NCI-H2081 (cell line): ENCODE measurements around the gene KIF26B.

ENCODE experiments used
- DNase-seq, 2 experiments: peaks; one replicate each; lab custom pipeline; 2025; lab: John Stamatoyannopoulos, UW

KIF26B gene

DNA sequence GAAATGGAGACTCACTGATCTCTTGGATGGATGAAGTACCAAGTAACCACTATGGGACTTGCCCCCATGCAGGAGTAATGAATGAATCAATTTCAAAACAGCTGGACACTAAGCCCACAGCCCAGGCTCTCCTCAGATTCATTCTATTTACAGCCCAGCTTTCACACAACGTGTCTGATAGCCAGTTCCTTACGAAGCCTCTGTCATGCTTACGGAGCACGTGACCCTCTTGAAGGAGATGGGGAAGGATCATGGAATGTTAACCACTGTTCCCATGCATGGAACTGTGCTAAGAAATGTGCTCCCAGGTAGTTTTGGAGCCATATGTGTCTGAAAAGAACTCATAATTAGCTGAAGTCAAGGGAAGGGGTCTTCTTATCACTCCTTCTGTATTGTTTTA, 124.1 kb downstream of the KIF26B start:
- no peak for DNase-seq

DNA sequence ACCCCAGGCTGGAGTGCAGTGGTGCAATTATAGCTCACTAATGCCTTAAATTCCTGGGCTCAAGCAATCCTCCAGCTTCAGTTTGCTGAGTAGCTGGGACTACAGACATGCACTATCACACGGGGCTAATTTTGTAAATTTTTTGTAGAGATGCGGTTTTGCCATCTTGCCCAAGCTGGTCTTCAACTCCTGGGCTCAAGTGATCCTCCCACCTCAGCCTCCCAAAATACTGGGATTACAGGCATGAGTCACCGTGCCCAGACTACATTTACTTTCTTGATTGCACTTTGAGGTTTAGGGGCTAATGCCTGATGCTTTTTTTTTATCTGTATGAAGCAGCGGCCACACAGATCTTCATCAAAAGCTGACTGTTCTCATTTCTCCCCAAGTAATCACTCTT, 124.6 kb downstream of the KIF26B start:
- DNase-seq: no peak

DNA sequence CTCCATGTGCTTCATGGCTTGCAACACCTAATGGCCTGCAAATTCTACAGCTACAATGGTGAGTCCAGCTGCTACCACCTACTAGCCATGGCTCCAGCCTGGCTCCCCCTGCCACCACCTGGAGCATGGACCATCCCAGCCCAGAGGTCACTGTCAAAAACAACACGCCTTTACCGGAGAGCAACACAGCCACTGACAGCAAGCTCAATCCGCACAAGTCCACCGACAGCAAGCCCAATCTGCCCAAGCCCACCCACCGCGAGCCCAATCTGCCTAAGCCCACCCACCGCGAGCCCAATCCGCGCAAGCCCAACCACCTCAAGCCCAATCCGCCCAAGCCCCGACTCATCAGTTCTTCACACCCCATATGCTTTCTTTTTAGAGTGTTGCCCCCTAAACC, 128.2 kb downstream of the KIF26B start:
- DNase-seq: no peak

DNA sequence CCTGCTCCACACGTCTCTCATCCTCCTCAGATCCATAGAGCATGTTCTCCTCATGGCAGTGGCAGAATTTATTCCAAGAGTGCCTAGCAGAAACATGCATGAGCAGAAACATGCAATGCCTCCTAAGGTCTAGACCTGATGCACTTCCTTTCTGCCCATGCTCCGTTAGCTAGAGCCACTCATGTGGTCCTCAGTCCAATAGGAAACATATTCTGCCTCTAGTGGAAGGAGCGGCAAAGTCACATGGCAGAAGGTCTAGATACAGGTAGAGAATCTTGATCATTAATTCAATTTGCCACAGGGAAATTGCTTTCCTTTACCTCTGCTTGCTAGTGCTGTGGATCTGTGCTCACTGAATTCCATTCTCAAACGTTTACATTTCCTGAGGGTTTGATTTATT, 130.4 kb downstream of the KIF26B start:
- no peak for DNase-seq

DNA sequence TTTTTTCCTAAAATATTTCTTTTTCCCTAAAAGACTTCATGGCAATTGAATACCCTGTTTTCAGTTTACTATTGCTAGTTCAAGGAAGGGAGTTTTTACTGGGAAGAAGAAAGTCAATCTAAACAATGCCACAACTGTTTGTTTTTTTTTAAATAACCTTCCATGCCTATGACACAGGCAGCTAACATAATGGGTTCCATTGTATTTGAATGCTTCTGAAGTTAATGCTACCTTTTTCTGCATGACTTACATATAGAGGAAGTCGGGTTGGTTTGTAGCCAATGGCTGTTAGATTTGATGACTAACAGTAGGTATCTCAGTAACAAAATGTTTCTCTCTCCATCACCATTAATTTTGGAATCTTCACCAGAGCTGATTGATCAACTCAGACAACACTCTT, 134.0 kb downstream of the KIF26B start:
- DNase-seq: no peak

DNA sequence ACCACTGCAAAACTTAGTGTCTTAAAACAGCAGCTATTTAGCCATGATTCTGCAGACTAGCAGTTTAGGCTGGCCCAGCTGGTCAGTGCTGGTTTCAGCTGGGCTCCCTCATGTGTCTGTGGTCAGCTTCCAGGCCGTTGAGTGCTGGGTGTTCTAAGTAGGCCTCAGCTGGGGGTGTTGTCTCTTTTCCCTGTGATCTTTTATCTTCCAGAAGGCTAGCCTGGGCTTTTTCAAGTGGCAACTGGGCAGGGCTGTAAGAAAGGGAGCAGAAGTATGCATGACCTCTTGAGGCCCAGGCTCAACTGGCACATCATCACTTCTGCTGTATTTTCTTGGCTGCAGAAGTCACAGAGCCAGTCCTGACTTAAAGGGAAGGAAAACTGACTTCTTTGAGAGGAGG, 136.1 kb downstream of the KIF26B start:
- no peak for DNase-seq

DNA sequence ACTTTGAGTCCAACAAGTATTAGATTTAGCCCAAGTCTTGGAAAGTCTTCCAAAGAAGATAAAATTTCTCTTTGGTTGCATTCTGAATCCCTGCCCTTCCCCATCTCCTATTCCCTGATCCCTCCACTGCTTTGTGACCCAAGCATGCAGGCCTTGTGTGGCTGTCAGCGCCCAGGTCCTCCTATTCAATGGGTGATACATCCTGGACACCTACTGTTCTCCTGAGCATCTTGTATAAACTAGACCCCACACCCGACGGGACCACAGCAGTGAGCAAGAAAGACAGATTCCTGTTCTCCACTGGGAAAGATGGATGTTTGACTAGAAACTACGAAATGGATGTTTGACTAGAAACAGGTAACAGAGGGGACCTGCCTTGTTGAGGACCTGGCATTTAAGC, 136.6 kb downstream of the KIF26B start:
- DNase-seq: no peak

DNA sequence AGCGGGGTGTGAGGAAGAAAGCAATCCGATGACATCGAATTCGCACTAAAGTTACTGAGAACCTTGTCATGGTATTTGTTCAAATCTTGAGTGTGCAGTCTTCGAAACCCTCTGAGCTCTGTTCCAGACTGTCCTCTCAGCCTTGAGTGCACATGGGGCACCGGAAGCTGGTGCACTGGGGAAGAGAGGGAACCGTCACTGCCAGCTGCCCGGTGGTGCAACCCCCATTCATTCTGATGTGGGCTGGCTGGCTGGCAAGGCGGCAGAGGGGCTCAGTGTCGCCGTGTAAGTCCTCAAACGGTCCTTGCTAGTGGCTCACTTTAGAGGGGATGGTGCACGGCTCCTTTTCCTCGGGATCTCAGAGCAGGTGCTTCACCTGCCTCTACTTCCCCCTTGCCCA, 137.4 kb downstream of the KIF26B start:
- no peak for DNase-seq

DNA sequence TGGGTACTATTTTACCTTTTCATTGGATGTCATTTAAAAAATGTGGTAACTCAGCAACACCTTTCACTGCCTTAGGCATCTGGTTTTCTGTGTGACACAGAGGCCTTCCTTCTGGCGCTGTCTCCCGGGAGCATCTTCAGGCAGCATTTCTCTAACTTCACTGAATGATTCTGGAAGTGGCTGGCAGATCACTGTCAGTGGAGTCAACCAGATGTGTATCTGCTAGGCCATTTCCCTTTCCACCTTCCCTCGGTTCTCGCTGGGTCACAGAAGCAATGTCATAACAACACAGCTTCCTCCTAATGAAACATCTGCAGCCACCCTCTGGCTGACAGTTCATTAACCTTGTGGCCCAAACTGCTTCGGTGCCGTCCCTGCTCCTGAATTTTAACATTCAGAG, 137.8 kb downstream of the KIF26B start:
- no peak for DNase-seq

DNA sequence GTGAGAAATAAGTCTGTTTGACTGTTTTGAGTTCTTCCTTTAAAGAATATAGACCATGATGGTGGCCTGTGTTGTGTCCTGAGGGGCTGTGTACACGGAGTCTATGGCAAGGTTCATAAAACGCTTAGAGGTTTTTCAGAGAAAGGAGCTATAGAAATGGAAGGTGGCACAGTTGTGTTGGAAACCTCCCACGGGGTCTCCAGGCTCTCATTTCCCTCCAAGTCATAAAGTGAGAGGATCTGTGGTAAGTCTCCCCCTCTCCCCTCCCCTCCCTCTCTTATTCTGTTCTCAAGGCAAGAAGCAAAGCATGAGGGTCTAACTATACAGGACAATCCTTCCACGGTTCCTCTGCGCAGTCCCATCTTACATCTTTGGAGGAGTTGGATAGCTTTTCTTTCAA, 139.2 kb downstream of the KIF26B start:
- no peak for DNase-seq

DNA sequence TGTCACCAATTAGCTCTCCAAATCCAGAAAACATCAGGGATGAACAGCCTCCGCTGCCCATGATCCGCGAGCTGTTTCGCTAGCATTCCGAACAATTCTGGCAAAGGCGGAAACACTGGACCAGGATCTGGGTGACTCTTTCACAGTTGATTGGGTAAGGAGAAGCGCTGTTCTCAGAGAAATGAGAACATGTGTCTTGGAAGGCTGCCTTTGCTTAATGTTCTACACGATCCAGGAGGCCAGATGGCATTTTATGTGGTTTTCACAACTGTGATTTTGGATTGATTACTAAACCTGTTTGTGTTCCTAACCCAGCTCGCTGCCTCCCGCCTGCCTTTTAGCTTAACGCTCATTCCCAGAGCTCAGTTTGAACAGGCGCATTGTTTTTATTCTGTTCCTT, 144.0 kb downstream of the KIF26B start:
- DNase-seq: peak in 1 of 2 experiments; percentile 9

DNA sequence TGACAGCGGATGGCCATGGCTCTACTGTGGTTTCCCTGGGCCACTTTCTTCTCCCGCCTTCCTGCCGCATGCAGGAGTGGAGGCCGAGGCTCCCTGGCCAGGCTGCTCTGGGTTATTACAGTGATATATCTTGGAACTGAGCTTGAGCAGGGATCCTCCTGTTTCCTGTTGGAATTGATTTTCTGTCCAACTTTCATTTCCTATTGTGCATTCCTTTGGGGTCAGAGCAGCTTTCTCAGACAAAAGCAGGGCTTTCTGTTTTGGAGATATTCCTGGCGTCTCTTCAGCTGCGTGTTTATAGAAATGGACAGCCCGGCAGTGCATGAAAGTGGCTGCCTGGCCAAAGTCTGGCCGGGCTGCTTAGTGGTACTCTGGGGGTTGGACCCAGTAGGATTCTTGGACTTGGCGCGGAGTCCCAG, 146.4 kb downstream of the KIF26B start:
- no peak for DNase-seq

DNA sequence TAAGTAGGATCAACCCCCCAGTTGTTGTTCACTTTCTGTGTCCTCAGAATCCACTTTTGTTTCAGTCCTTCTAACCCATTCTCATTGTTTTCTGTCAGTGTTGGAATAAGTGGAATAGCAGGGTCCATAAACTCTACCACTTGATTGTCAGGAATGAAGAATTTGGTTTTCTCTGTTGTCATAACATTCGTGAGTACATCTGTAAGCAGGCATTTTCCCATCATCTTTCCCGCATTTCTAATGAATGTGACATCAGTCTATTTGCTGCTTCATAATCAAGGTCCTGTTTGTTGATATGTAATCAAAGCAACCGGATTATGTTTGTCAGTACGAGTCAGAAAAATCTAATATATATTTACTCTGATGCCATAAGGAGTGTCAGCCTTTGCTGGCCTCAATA, 147.1 kb downstream of the KIF26B start:
- no peak for DNase-seq

DNA sequence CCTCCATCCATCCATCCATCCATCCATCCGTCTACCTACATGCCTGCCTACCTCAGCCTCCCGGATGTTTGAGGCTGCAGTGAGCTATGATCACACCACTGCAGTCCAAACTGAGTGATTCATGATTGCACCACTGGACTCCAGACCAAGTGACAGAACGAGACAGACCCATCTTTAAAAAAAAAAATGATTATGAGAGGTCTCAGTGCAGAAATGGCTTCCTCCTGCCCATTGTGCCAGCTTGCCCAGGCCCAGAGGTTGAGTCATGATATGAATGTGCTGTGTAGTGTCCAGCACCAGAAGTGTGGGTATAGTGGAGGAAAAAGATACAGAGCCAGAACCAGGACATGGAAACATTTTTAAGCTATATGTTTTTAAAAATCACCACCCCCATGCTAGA, 149.9 kb downstream of the KIF26B start:
- no peak for DNase-seq

DNA sequence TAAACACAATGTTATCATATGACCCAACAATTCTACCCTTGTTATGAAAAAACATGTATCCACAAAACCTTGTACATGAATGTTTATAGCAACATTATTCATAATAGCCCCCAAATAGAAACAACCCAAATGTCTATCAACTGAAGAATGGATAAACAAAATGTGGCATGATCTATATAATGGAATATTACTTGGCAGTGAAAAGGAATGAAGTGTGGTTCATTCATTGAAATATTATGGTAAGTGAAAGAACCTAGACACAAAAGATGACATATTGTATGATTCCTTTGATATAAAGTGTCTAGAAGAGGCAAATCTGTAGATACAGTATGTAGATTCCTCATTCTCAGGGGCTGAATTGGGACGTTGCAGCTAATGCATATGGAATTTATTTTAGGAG, 151.2 kb downstream of the KIF26B start:
- DNase-seq: no peak

DNA sequence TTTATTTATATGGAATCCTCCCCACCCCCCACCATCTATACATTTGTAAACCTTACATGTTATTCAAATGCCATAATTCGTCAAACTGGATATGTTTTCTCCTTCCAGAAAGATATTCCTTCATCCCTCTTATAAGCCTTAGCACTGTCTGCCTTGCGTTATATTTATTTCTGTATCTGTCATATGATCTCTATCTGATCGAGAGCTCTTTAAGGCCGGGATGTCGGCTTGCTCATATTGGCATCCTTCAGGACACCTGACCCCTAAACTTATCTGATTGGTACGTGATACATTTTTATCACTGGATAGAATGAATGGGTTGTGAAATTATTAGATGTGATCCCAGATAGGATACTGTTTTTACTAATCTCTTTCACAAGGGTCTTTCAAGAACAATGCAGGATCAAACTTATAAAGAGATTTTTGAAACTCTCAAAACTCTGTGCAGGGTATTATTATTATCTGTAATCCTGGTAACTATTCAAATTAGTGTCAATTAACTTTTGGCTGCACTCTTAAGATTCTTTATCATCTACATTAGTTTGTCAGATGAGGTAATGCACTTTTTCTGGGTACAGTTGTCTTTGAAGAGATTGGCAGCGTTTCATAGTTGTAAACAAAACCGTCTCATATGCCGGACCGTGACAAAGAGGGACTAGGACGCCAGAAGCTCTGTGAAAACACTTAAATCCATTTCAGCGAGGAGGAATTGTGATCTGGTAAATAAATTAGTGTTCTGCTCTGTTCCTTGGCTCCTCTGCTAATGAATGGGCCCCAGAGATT, 152.0 kb downstream of the KIF26B start:
- DNase-seq: peak in 1 of 2 experiments; percentile 31

DNA sequence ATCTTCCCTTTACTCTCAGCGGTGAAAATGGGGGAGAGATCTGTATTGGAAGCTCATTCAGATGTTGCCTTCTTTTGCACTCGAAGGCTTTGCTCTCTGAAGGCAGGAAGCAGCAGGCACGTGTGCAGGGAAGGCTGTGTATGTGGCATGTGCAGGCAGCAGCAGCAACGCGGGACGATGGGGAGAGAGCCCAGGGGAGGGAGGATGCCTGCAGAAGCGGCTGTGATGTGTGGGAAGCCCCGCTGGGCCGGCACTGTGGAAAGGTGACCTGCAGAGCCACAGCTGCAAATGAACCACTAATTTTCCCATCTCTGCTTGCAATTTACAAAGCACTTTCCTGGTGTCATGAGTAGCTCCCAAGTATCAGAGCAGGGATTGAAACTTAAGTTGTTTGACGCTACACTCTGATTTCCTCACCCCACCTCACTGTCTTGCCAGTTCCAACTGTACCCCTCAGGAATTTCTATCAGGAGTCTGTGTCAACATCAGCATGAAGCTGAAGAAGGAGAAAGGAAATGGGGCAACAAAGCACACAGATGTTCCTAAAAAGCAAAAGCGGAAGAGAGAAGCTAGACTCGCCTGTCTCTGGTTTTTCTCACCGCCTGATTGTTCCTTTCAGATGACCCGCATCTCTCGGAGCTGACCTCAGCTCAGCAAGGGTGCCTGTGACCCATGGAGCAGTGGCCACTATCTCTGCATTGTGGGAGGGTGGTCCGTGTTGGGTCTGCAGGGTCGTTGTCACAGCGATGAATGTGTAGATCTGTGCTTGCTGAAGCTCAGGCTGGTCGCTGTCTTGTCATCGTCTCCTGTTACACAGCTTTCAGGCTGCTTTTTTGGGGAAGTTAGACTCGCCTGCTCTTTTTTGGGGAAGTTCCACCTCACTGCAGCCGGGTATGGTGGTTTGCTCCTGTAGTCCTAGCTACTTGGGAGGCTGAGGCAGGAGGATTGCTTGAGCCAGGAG, 156.1 kb downstream of the KIF26B start:
- peak in 1 of 2 experiments; percentile 10 for DNase-seq

DNA sequence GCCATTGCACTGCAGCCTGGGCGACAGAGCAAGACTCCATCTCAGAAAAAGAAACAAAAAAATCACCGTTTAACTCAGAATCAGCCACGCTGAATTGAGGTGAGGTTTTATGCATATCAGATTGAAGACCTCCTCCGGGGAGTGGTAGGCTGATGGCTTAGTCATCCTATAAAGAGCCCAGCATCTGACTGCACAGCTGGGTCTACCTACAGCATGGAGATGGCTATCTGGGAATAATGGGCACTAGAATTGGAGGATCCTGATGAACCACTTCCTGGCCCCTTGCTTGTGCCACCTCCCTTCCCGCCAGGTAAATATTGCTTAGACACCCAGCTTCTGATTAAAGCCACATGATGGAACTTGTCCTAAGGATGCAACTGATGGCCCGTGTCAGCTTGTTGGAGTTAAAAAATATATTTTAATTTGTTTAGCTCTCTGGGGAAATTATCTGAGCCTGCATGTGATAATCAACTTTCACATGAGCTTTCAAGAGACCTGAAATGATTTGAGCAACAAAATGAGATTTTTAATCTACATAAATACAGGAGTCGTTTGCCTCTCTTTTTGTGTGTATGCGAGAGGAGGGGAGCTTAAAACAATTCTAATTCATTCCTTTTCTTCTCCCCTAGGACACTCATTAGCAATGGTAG, 157.2 kb downstream of the KIF26B start:
- no peak for DNase-seq

DNA sequence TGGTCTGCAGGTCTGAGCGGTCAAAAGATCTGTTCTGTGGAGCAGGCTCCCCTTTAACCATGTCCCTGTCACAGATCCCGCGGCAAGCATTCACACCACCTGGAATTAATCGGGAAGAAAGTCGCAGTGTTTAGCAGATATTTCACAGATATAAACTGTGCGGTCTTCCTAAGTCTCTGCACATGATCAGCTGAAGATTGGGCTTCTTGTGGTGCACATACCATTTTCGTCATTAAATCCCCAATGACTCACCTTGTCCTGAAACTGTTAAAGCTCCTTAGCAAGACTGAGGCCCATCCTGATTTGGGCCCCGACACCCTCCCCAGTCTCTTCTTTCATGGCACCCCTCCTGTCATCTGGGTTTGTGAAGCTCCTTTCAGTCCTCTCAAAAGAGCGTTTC, 158.8 kb downstream of the KIF26B start:
- no peak for DNase-seq

DNA sequence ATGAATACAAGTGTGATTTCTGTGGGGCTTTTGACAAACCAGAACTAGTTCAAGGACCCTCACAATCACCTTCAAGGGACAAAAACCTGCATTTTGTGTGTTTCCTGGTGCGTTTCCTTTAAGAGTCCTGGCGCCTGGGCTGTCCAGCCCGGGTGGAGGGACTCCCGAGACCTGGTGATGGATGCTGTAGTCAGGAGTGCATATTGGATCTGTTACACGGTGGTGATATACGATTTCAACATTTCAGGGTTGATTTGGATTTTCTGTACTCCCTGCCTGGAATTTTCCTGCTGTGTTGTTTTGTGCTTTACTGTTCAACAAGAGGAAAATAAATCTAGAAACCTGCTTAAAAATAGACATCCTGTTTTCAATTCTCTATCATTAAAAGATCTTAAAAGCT, 162.0 kb downstream of the KIF26B start:
- DNase-seq: no peak

DNA sequence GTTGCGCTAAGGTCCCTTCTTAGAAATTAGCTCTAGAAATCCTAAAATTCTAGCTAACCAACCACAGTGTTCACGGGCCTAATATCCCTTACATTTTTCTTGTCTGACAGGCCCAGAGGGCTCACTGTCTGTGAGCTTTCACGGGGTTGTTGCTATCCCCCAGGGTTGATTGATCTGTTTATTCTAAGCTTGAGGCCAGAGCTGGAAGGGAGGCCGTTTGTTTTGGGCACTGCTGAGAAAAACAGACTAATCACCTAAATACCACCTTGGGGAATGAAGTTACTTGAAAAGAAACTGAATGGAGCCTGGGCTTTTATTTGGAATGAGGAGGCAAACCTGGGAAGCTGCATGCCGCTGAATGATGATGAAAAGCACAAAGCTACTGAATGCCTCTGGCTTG, 162.4 kb downstream of the KIF26B start:
- DNase-seq: no peak

DNA sequence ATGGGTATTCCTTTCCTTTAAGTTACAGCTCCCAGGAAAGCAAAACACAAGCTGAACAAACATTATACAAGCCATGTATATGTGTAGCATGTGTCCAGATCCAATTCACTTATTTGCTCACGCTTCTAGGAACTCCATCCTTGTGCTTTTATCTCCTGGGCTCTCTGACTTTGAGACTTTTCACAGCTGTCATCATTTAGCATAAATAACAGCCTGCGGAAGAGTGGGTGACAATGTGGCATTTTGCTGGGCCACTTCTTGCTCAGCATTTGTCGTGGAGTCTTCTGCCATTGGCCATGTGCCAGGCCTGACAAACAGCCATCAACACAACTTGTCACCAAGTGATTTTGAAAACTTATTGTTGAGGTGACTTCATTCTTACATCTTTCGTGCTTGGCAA, 164.3 kb downstream of the KIF26B start:
- no peak for DNase-seq

DNA sequence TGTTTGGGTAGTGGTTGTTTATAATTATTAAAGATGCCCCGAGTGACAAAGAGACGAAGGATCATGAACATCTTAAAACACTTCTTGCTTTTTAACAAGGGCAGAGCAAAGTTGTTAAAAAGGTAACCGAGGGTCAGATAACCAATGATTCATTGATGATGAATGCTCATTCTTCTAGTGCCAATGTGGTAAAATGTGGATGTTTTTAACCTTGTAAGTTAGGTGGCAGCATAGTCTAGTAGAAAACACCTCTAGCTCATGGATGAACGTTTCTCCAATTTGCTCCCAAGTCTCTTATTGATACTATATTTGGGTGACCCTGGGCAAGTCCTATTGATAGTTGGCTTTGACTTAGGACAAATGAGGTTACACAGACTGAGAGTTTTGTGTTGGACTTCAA, 167.9 kb downstream of the KIF26B start:
- DNase-seq: no peak
